Transverse colon (tissue), 4 donors: ENCODE measurements around the gene KLF13. TPM values are rescaled to one million over a fixed set of nuclear protein-coding genes. Genes with fewer than 3 reads are reported as not detected.

Experiments
- DNase-seq: peaks from one replicate; pipeline ENCODE4 v3.0.0-alpha.2; 2019
- H3K27ac ChIP-seq, 4 donors: fragments of 200-600 bp; sonication (generic); 2 replicates each; pipeline ENCODE4 v1.5.1; 2016 to 2018; ENCODE audit warnings: inconsistent platforms in 4 of 4
- H3K27me3 ChIP-seq: fragments of 200-600 bp; sonication (generic); 2 replicates; pipeline ENCODE4 v1.5.1; 2017; ENCODE audit warnings: inconsistent platforms
- H3K36me3 ChIP-seq, 4 donors: fragments of 200-600 bp; sonication (generic); 2 replicates each; pipeline ENCODE4 v1.5.1; 2017 to 2019; ENCODE audit warnings: inconsistent platforms in 4 of 4
- H3K4me1 ChIP-seq, 4 donors: fragments of 200-600 bp; sonication (generic); 2 replicates each; pipeline ENCODE4 v1.5.1; 2017 to 2020; ENCODE audit warnings: inconsistent platforms in 4 of 4
- H3K4me3 ChIP-seq, 4 donors: fragments of 200-600 bp; sonication (generic); 1 replicate in 1 of 4; 2 replicates in 3 of 4; pipeline versions ENCODE4 v1.5.1 to v1.6.1; 2017 to 2019; ENCODE audit warnings: inconsistent platforms in 4 of 4
- H3K9me3 ChIP-seq, 2 donors: fragments of 200-600 bp; sonication (generic); 2 replicates each; pipeline ENCODE4 v1.5.1; 2017 to 2019; ENCODE audit warnings: inconsistent platforms in 2 of 2
- EP300 ChIP-seq: sonication (generic); formaldehyde crosslinking; IDR thresholded peaks from one replicate; pipeline ENCODE4 v1.6.1; 2017; ENCODE audit warnings: antibody characterized with exemption, low read depth
- POLR2A ChIP-seq: fragments of 450-650 bp; IDR thresholded peaks from one replicate; pipeline ENCODE4 v1.6.1; 2016; ENCODE audit warnings: antibody characterized with exemption, mild to moderate bottlenecking, moderate library complexity
- POLR2AphosphoS5 ChIP-seq, 3 donors: sonication (generic); formaldehyde crosslinking; IDR thresholded peaks; one replicate each; pipeline ENCODE4 v1.6.1; 2016; ENCODE audit warnings: antibody characterized with exemption in 3 of 3
- WGBS, 2 donors: methylation state at CpG; one replicate each; pipeline ENCODE4 v1.1.5; 2018; ENCODE audit warnings: low coverage in 1 of 2; 5-methylcytosine and 5-hydroxymethylcytosine counted together
- in situ Hi-C, 4 donors: fragments of 200-750 bp; cut with MboI; loops; one replicate each; pipeline versions ENCODE4 v1.15.0 to v1.15.1; 2017; ENCODE audit warnings: low sequenced_read_pairs in 3 of 4, low pct_ligation_motif_present in 1 of 4, low pct_unique_long_range_greater_than_20kb in 1 of 4
- intact Hi-C: fragments of 100-400 bp; cut with DNase I; formaldehyde crosslinking; loops from one replicate; pipeline ENCODE4 v1.15.1; 2023; ENCODE audit warnings: low total_unique reads
- total RNA-seq, 4 donors: library from RNA; depleted of rRNA; stranded (reverse); fragments of >200 nt; gene quantifications; one replicate each; pipeline ENCODE4 v1.1.0, GENCODE V29; 2016
- TF ChIP-seq, protein P1 (sequence below), 5 experiments: fragments of 200-600 bp in 3 of 5; fragments of 450-650 bp in 2 of 5; sonication (generic) in 3 of 5; IDR thresholded peaks; 1 replicate in 2 of 5; 2 replicates in 3 of 5; pipeline ENCODE4 v1.5.1; 2016 to 2017; ENCODE audit warnings: antibody characterized with exemption in 5 of 5, inconsistent platforms in 3 of 5, mild to moderate bottlenecking in 2 of 5, moderate library complexity in 1 of 5

KLF13 gene
- total RNA-seq, 4 donors from 2014 or later: 39.0 to 81.2 (median 68.8) TPM

DNA sequence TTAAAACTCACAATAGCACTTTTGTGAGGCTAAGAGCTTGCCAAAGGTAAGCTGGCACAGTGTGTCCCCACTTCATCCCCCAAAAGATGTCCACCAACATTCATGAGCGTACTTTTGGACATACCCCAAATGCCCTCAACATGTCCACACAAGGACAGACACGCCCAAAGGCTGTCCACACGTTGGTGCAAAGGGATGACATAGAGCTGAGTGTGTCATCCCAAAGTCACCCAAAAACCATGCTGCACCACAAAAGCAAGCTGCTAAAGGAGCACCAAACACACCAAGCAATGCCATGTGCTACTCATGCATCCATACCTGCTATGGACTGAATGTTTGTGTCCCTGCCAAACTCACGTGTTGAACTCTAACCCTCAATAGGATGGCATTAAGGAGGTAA lies 57.9 kb downstream of the KLF13 start:
- WGBS, 2 donors: 90 to 100% methylated on average over 2 to 4 of the region's 4 CpGs
- Histone ChIP-seq H3K36me3 (peaks cover 0 to 3% (median 0%) of the 10 kb centered on the region in 4 donors), H3K4me3 (no peak overlapping the region), H3K27ac (no peak overlapping the region), H3K9me3 (no peaks in the 10 kb centered on the region), H3K4me1 (peaks cover 0 to 15% (median 5%) of the 10 kb centered on the region in 4 donors), H3K27me3 (no peaks in the 10 kb centered on the region)
- intact Hi-C loops (no loop called here), in situ Hi-C loops (no loop called here)
- no peak for DNase-seq
- TF ChIP-seq POLR2A (no peak), EP300 (no peak), POLR2AphosphoS5 (IDR thresholded peaks at IDR 0.05) (no peak)
- TF ChIP-seq, protein P1, sequence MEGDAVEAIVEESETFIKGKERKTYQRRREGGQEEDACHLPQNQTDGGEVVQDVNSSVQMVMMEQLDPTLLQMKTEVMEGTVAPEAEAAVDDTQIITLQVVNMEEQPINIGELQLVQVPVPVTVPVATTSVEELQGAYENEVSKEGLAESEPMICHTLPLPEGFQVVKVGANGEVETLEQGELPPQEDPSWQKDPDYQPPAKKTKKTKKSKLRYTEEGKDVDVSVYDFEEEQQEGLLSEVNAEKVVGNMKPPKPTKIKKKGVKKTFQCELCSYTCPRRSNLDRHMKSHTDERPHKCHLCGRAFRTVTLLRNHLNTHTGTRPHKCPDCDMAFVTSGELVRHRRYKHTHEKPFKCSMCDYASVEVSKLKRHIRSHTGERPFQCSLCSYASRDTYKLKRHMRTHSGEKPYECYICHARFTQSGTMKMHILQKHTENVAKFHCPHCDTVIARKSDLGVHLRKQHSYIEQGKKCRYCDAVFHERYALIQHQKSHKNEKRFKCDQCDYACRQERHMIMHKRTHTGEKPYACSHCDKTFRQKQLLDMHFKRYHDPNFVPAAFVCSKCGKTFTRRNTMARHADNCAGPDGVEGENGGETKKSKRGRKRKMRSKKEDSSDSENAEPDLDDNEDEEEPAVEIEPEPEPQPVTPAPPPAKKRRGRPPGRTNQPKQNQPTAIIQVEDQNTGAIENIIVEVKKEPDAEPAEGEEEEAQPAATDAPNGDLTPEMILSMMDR (IDR thresholded peaks at IDR 0.05): no peak

DNA sequence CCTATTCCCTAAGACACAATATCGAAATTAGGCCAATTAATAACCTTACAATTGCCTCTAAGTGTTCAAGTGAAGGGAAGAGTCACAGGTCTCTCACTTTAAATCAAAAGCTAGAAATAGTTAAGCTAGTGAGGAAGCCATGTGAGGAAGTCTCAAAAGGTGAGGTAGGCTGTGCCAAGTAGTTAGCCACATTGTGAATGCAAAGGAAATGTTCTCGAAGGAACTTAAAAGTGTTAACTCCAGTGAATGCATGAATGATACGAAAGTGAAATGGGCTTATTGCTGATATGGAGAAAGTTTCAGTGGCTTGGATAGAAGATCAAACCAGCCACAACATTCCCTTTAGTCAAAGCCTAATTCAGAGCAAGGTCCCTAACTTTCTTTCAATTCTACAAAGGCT lies 59.1 kb downstream of the KLF13 start:
- no peak for DNase-seq
- no peaks in the 10 kb centered on the region for H3K36me3 ChIP-seq
- no peaks in the 10 kb centered on the region for H3K9me3 ChIP-seq
- intact Hi-C loops: no loop called here
- H3K4me3 ChIP-seq: no peak overlapping the region
- no peak for TF ChIP-seq EP300
- no peak for TF ChIP-seq POLR2AphosphoS5 (IDR thresholded peaks at IDR 0.05)
- TF ChIP-seq, protein P1 (IDR thresholded peaks at IDR 0.05): no peak
- TF ChIP-seq POLR2A: no peak
- in situ Hi-C loops: no loop called here
- H3K27me3 ChIP-seq: no peaks in the 10 kb centered on the region
- no peak overlapping the region for H3K27ac ChIP-seq
- 78 to 80% methylated on average over 1 to 3 of the region's 3 CpGs for WGBS, 2 donors
- H3K4me1 ChIP-seq: peaks cover 0 to 13% (median 5%) of the 10 kb centered on the region in 4 donors

DNA sequence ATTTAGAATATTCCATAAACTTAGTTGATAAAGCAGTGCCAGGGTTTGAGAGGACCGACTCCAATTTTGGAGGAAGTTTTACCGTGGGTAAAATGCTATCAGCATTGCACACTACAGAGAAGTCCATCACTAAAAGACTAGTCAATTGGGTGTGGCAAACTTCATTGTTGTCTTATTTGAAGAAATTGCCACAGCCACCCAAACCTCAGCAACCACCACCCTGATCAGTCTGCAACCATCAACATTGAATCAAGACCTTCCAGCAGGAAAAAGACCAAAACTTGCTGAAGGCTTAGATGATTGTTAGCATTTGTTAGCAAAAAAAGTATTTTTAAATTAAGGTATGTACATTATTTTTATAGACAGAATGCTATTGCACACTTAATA lies 60.5 kb downstream of the KLF13 start:
- DNase-seq: no peak
- in situ Hi-C loops (no loop called here), intact Hi-C loops (no loop called here)
- TF ChIP-seq EP300 (no peak), POLR2A (no peak), POLR2AphosphoS5 (IDR thresholded peaks at IDR 0.05) (no peak)
- TF ChIP-seq, protein P1 (IDR thresholded peaks at IDR 0.05): no peak
- 80 to 89% methylated on average over 2 of the region's 2 CpGs for WGBS, 2 donors
- Histone ChIP-seq H3K4me1 (peaks cover 3 to 16% (median 11%) of the 10 kb centered on the region in 4 donors), H3K4me3 (no peak overlapping the region), H3K36me3 (no peaks in the 10 kb centered on the region), H3K27me3 (no peaks in the 10 kb centered on the region), H3K27ac (peak overlapping the region in 2 of 4 donors; percentile 37 to 62), H3K9me3 (no peaks in the 10 kb centered on the region)

DNA sequence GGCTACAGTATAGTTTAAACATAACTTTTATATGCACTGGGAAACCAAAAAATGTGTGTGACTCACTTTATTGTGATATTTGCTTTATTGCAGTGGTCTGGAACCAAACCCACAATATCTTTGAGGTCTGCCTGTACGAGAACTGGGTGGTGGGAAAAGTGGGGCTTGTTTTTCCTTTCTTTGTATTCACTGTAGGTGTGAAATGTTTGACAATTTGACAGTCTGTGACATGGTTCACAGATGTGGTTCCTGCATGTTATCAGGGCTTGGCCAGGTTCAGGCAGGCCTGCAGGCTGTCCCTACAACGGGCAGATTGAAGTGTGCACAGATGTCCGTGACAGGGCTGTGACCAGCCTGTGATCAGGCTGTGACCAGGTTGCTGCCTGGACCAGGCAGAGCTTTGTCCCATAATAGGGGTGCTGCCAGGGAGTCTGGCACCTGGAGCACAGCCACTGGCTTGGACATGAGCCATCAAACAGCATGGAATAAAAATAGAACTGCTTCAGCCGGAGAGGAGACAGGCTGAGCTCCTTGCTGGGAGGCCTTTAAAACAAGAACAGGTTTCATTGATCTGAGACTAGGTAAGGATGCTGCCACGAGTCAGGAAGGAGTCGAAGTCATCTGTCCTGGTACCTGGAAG lies 61.0 kb downstream of the KLF13 start:
- peak overlapping the region; percentile 37 to 62 (median 50) for H3K27ac ChIP-seq
- no peaks in the 10 kb centered on the region for H3K36me3 ChIP-seq
- no peaks in the 10 kb centered on the region for H3K27me3 ChIP-seq
- intact Hi-C loops (no loop called here), in situ Hi-C loops (no loop called here)
- peaks cover 3 to 17% (median 12%) of the 10 kb centered on the region in 4 donors for H3K4me1 ChIP-seq
- TF ChIP-seq POLR2AphosphoS5 (IDR thresholded peaks at IDR 0.05) (no peak), POLR2A (peak; percentile 23), EP300 (no peak)
- TF ChIP-seq, protein P1 (IDR thresholded peaks at IDR 0.05): no peak
- no peak for DNase-seq
- 11 to 26% methylated on average over 2 to 6 of the region's 6 CpGs for WGBS, 2 donors
- H3K9me3 ChIP-seq: no peaks in the 10 kb centered on the region
- no peak overlapping the region for H3K4me3 ChIP-seq
